T-helper 1 cell (primary cell): Measurements from ENCODE around the gene GJB2.
"Not testable (repeated sequence)": the region's sequence is repeated elsewhere in the genome, so short reads cannot be mapped to it uniquely, and the experiment has no call there.

Experiments
- DNase-seq, 5 donors: peaks; one replicate each; pipeline ENCODE4 v3.0.0-alpha.2; 2012 to 2020

Gene GJB2

DNA sequence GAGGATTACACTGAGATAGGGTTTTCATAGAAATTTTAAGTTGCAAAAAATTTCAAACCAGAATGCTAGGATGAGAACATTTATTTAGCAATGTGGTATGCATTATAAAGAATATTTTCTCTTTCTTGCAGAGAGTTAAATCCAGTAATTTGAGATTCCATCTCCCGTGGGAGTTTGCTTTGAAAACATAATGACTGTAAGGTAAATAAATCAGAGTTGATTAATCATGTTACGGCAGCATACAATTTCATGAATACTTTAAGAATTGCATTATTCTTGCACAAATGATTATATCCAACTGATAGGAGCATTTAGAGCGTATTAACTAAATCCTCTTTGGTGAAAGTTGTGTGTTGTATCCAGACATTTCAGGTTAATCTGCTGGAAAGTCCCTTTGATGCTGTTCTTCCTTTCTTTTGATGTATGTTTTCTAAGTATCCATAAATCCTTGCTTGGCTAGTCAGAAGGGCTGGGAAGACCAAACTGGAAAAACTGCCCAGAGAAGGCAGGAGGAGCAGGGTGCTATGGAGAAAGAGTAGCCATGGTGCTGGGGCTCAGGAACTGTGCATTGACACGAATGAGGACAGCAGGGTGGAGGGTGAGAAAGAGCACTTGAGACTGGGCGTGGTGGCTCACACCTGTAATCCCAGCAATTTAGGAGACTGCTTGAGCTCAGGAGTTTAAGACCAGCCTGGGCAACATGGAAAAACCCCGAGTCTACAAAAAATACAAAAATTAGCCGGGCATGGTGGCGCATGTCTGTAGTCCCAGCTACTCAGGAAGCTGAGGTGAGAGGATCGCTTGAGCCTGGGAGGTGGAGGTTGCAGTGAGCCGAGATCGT is 27.1 kb downstream of the GJB2 start:
- no peak for DNase-seq

GRCh38 chr13:20161951-20162300 is 30.8 kb downstream of the GJB2 start:
- DNase-seq: no peak

- DNase-seq: peak in 3 of 5 donors; percentile 37 to 48 (median 45)
These were observed 31.3 kb downstream of the GJB2 start for GRCh38 chr13:20161275-20161950.

DNA sequence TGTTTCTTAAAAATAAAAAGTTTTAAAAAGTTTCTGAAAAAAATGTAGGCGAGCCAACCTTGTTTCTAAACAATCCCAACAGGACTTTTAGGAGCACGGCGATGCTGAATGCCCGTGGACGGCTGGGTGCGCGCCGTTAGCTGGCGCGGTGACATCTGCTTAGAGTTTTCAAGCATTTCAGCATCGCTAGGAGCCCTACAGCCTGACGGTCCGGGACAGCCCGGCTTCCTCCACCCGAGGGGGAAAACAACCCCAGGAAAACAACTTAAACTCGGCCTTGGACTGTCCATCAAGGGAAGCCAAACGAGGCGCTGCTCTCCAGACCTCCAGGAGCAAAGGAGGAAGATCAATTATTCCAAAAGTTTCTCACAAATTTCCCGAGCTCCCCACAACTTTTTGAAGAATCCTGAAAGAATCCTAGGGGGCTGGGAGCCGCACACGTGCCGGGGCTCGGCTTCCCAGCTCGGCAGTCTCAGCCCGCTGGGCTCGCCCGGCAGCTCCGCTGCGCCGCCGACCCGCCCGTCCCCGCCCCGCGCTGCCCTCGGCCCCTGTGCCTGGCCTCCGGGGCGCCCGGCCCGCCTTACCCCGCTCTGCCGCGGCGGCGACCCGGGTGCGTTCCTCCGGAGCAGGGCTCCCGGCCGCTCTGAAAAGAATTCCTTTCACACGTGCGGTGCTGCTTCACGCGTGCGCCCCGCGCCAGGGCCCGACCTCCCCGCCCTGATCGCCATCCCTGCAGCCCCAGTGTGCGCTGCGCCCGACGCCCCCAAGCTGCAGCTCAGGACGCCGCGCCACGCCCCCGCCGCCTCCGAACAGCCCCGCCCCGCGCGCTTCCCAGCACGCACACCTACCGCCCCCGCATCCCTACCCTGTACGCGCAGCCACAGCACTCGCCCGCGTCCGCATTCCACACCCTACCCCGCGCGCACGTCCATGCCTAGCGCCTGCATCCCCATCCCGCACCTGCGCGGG is 32.1 kb downstream of the GJB2 start, which contains the start of gene GJA3:
Gene GJA3, minus strand, starts transcription at position 747 of the 969 bp plus-strand sequence. CDS start 17,764 bp downstream, outside the sequence.
- DNase-seq: peak in 3 of 5 donors; percentile 31 to 48 (median 43)

- peak in 1 of 5 donors; percentile 10 for DNase-seq
These were observed 33.0 kb downstream of the GJB2 start for GRCh38 chr13:20159646-20160305.

GRCh38 chr13:20157151-20157796 is 35.5 kb downstream of the GJB2 start:
- no peak for DNase-seq

- DNase-seq: no peak
These were observed 36.0 kb downstream of the GJB2 start for GRCh38 chr13:20156702-20157101.

- not testable (repeated sequence) for DNase-seq
These were observed 39.4 kb downstream of the GJB2 start for GRCh38 chr13:20153290-20153689.

DNA sequence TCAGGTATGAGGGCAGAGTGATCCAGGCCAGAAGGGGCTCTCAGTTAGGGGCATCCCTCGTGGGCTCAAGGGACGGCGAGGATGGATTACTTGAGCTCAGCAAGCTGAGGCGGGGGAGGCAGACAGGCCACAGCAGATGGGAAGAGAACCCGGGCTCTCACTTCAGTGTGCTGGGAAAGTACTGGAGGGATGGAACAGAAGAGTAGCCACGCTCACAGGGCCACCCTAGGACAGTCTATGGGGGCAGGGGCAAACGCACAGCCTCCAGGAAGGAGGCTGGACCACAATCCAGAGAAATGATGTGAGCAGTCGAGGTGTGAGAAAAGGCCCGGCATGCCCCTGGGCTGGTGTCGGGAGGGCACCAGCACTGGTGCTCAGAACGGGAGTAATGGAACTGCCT is 41.1 kb downstream of the GJB2 start:
- DNase-seq: no peak

DNA sequence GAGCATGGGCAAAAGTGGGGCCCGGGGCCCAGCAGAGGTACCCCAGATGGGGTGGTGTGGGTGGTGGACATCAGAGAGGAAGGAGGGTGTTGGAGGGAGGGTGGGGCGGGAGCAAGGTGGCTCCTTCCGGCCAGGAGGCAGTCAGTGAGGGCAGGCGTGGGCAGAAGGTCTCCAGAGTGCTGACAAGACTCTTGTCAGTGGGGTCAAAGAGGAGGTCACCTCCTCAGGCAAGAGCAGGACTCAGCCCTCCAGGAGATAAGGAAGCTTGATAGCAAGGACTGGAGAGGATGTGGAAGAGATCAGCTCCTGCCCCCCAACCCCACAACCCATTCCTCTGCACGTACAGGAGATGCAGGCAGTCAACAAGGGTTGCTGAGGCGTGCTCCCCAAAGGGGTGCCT is 41.7 kb downstream of the GJB2 start:
- no peak for DNase-seq

DNA sequence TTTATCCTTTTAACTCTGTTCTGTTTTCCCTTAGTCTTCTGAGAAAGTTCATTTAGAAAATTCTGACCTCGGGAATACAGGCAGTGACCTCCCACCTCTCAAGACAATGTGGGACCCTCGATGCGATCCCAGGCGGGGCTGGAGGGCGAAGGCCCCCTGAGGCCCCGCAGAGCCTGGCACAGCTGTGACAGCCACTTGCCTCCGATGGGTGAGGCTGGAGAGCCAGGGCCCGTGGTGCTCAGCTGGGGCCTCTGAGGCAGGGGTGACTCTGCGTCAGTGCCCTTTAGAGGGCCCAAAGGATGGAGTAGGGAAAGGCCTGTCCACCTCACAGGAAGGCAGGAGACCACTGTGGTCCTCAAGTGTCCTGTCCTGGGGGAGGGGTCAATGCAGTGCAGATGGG is 42.2 kb downstream of the GJB2 start:
- no peak for DNase-seq

GRCh38 chr13:20149762-20150161 is 43.0 kb downstream of the GJB2 start:
- DNase-seq: no peak

GRCh38 chr13:20148501-20149183 is 44.1 kb downstream of the GJB2 start:
- no peak for DNase-seq

DNA sequence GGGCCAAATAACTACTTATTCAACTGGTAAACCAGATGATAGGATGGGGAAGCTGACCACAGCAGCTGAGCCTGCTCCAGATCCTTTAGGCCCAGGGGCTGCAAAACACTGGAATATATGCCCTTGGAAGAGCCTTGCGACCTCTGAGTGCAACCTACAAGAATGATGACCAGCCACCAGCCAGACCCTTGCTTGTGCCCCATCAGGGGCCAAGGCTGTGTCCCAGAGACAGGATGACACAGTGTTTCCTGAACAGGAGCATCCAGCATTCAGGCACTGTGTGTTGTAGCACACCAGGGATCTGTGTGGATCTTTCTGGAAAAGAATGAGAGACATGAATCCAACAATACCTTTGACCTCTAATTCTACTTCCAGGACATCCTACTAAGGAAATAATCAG is 46.4 kb downstream of the GJB2 start:
- DNase-seq: no peak

- no peak for DNase-seq
These were observed 47.2 kb downstream of the GJB2 start for GRCh38 chr13:20145521-20145920.

DNA sequence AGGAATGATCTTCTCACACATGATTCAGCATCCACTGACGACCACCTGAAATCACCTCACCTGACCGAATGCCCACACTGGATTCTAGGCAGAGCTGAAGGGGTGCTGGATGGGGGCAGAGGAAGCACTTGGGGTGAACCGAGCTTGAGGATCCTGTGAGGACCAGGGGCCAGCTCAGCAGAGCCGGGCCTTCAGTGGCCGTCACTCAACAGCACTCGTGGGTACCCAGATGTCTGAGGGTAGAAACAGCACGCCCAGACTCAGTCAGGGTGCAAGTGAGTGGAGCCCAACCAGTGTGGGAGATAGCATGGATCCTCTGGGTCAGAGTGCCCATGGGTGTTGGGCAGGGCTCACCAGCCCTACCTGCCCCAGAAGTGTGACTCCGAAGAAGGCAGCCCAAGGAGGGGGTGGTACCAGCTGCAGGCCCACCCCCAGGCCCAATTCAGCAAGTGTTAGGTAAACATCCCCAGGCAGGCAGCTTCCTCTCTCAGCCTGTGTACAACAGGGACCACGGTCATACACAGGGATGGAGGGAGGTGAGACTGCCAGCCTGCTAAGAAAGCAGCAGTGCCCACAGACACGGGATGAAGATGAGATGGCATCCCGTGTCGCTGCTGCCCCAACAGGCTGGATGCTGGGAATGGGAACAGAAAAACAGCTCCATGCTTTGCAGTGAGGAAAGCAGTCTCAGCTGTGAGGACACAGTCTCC is 48.4 kb downstream of the GJB2 start:
- DNase-seq: no peak

DNA sequence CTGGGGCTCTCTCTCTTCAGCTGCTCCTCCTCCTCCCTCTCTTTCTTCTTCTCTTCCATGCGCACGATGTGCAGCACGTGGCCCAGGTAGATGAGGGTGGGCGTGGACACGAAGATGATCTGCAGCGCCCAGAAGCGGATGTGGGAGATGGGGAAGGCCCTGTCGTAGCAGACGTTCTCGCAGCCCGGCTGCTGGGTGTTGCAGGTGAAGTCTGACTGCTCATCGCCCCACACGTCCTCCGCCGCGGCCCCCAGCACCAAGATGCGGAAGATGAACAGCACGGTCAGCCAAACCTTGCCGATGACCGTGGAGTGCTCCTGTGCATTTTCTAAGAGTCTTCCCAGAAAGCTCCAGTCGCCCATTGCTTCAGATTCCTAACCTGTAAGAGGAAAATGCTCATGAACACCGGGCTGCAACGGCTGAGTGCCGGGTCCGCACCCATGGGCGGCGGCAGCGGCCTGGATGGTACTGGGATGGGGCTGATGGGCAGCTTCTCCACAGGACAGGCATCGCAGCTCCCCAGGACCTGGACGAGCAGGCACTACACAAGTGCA is 49.7 kb downstream of the GJB2 start:
- DNase-seq: no peak

DNA sequence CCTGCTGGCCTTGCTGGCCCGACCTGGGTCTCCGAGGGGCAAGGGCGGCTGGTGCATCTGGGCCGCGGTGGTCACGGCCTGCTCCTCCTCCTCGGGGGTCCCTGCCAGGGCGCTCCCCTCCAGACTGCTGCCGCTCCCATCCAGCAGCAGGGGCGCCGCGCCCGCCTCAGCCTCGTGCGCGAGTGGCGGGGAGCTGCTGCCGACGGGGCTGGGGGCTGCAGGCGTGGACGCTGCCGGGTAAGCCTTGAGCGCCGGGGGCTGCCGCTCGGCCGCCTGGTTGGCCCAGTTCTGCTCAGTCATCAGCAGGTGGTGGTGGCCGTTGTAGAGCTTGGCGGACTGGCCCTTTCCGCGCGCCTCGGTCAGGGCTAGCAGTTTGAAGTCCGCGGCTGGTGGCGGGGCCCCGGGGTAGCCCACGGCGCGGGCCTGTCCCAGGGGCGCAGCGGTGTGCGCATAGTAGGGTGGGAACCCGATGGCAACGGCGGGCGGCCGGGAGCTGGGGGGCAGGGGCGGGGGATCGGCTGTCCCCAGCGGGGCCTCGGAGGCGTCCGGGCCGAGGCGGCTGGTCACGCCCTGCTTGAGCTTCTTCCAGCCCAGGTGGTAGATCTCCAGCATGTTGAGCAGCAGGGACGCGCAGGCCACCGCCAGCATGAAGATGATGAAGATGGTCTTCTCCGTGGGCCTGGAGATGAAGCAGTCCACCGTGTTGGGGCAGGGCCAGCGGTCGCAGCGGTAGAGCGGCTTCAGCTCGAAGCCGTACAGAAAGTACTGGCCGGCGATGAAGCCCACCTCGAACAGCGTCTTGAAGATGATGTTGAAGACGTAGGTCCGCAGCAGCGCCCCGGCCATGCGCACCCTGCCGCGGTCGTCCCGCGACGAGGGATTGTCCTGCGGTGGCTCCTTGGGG is 50.5 kb downstream of the GJB2 start:
- DNase-seq: no peak
